ENCODE data around the gene ADCY10. TPM values are rescaled to one million over a fixed set of nuclear protein-coding genes. Genes with fewer than 3 reads are reported as not detected.

Gene ADCY10
- total RNA-seq, 1 experiment from 2014 or later = 0.20 TPM

- H3K23me2 ChIP-seq (ENCODE audit: insufficient read length, low read depth, low read length, poor library complexity, severe bottlenecking) = no peaks in the 10 kb centered on the region
- H3K56ac ChIP-seq (ENCODE audit: insufficient read length, low read depth, low read length) = no peak overlapping the region
- Mint-ChIP-seq H3K27ac (no peak overlapping the region), H3K36me3 (ENCODE audit: insufficient read depth in 1 of 3, low read depth in 3 of 3) (no peaks in the 10 kb centered on the region), H3K4me3 (no peak overlapping the region), H3K27me3 (ENCODE audit: low read depth) (no peaks in the 10 kb centered on the region), H3K4me1 (no peaks in the 10 kb centered on the region), H3K9me3 (peaks cover 3 to 9% of the 10 kb centered on the region in 2 experiments; a peak in 4 of 5 replicates)
- no peak overlapping the region for H2BK15ac ChIP-seq (ENCODE audit: low read depth, low read length)
- H3T11ph ChIP-seq (ENCODE audit: low read length) = no peak overlapping the region
- H4K20me1 ChIP-seq (ENCODE audit: control insufficient read depth, insufficient read depth, insufficient read length) = no peaks in the 10 kb centered on the region
- no peak overlapping the region for H2BK120ac ChIP-seq (ENCODE audit: low read depth, low read length, poor library complexity, severe bottlenecking)
- H3K4ac ChIP-seq (ENCODE audit: low read depth, low read length) = no peak overlapping the region
- H2AFZ ChIP-seq (ENCODE audit: low read length) = no peak overlapping the region
- no peaks in the 10 kb centered on the region for H3K79me1 ChIP-seq (ENCODE audit: insufficient read depth, low read depth, low read length, poor library complexity, severe bottlenecking)
- no peak overlapping the region for H4K8ac ChIP-seq (replicated peaks; ENCODE audit: insufficient read length, low read depth, low read length)
- no CpG with 5 or more reads among the region's 3 CpGs for WGBS (ENCODE audit: extremely low coverage, insufficient read length, low lambda C conversion rate)
- H2BK5ac ChIP-seq (ENCODE audit: insufficient read length, low read length) = no peak overlapping the region
- H2BK12ac ChIP-seq (ENCODE audit: insufficient read length, low read depth, low read length) = no peak overlapping the region
- no peaks in the 10 kb centered on the region for H3K4me1 ChIP-seq (ENCODE audit: insufficient read depth, low read length)
- no peak overlapping the region for H2AK5ac ChIP-seq (ENCODE audit: insufficient read length, low read length)
- no peak overlapping the region for H3K27ac ChIP-seq (ENCODE audit: insufficient read length, low read depth, low read length)
- no peaks in the 10 kb centered on the region for H3K9me3 ChIP-seq (ENCODE audit: control insufficient read depth, low read depth, low read length)
- no peak overlapping the region for H3K23ac ChIP-seq (ENCODE audit: insufficient read length, low read depth, low read length)
- DNase-seq = no peak
- no peak overlapping the region for H3K4me2 ChIP-seq (ENCODE audit: insufficient read depth, insufficient read length, low read length)
- no peak overlapping the region for H3K14ac ChIP-seq (ENCODE audit: insufficient read depth, low read length)
- H4K5ac ChIP-seq (ENCODE audit: insufficient read length, low read depth, low read length) = no peak overlapping the region
- H3K27me3 ChIP-seq (ENCODE audit: insufficient read depth, low read length) = no peaks in the 10 kb centered on the region
- TF ChIP-seq CTCF (conservative IDR thresholded peaks at IDR 0.05) = no peak
- no peak overlapping the region for H4K91ac ChIP-seq (ENCODE audit: insufficient read length, low read depth, low read length)
- no peak overlapping the region for H2BK20ac ChIP-seq (ENCODE audit: low read depth, low read length, poor library complexity, severe bottlenecking)
- H3K9ac ChIP-seq (ENCODE audit: extremely low read depth, insufficient read length, low read length) = no peak overlapping the region
- no peaks in the 10 kb centered on the region for H3K79me2 ChIP-seq (ENCODE audit: insufficient read depth, low read length)
- H3K18ac ChIP-seq (ENCODE audit: insufficient read length, low read depth, low read length) = no peak overlapping the region
These were observed 32.1 kb downstream of the ADCY10 start for GRCh38 chr1:167881786-167882185.

Measured in H9 (cell line).